ENCODE data around the gene RRH. TPM values are rescaled to one million over a fixed set of nuclear protein-coding genes. Genes with fewer than 3 reads are reported as not detected.
"Not testable (repeated sequence)": the region's sequence is repeated elsewhere in the genome, so short reads cannot be mapped to it uniquely, and the experiment has no call there.

The RRH gene
- polyA plus RNA-seq, 4 donors = 0.15 to 0.21 TPM; not detected in 2

DNA sequence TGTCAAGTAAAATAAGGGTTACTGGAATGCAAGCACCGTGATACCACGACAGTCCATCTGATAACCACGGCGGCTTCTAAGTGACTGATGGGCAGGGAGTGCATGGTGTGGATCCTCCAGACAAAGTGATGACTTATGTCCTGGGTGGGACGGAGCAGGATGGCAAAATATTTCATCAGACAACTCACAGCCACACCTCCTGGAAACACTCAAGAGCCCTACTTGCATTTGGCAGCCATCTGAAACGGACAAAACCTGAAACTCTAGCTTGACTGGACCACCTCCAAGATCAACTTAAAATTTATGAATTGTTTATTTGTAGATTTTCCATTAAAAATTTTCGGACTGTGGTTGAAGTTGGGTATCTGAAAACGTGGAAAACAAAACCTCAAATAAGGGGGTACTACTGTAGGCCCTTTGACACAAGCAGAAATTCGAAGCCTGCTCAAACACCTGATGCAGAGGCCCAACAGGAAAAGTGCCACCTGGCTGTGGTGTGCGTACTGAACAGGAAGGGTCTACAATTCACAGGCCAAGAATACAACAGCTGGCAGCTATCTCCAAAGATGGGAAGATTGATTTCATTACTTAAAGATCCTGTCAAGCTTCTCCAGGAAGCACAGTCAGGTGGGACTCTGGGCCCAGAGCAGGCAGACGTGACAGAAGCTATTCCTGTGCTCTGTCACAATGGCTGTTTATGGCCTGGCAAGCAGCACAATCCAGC lies 46.2 kb downstream of the RRH start:
- DNase-seq (no peak), FAIRE-seq (no peak)
- Histone ChIP-seq H3K36me3 (ENCODE audit: control insufficient read depth in 3 of 3, insufficient read depth in 2 of 3, low read depth in 1 of 3, low read length in 3 of 3) (no peaks in the 10 kb centered on the region), H3K9me3 (ENCODE audit: control insufficient read depth in 2 of 2, insufficient read depth in 1 of 2, low read depth in 1 of 2, low read length in 1 of 2) (no peaks in the 10 kb centered on the region), H3K4me1 (ENCODE audit: control insufficient read depth in 3 of 3, insufficient read depth in 2 of 3, low read depth in 1 of 3, low read length in 2 of 3) (no peaks in the 10 kb centered on the region), H3K4me3 (ENCODE audit: low read depth in 1 of 3, low read length in 3 of 3) (no peak overlapping the region), H3K27ac (ENCODE audit: low read depth in 1 of 3, low read length in 2 of 3) (no peak overlapping the region), H3K27me3 (ENCODE audit: control insufficient read depth in 3 of 3, insufficient read depth in 3 of 3, low read length in 3 of 3) (no peaks in the 10 kb centered on the region)
- WGBS, 3 donors = 68 to 79% (median 68%) methylated on average over 11 of the region's 11 CpGs

DNA sequence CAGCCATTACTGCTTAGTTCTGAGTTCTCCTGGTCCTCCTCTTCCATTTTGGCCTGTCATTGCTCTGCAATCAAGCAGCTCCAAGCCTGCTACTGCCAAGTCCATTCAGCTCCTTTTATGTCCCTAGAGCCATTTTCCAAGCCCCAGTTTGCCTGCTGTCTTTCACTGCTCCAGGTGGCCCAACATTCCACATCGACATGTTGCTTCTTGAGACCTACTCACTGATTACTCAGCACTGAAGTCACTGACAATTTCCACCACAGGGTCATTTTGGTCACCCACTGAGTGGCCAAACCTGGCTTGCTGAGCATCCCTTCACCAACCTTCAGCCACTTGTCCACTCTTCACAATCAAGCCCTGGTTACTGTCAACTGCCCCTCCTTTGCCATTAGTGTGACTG lies 47.3 kb downstream of the RRH start:
- no peak for DNase-seq
- WGBS, 3 donors = 94 to 100% (median 100%) methylated on average over 1 of the region's 1 CpG
- H3K27ac ChIP-seq (ENCODE audit: low read depth in 1 of 3, low read length in 2 of 3) = no peak overlapping the region
- no peaks in the 10 kb centered on the region for H3K36me3 ChIP-seq (ENCODE audit: control insufficient read depth in 3 of 3, insufficient read depth in 2 of 3, low read depth in 1 of 3, low read length in 3 of 3)
- no peak for FAIRE-seq
- H3K4me1 ChIP-seq (ENCODE audit: control insufficient read depth in 3 of 3, insufficient read depth in 2 of 3, low read depth in 1 of 3, low read length in 2 of 3) = no peaks in the 10 kb centered on the region
- H3K27me3 ChIP-seq (ENCODE audit: control insufficient read depth in 3 of 3, insufficient read depth in 3 of 3, low read length in 3 of 3) = no peaks in the 10 kb centered on the region
- no peak overlapping the region for H3K4me3 ChIP-seq (ENCODE audit: low read depth in 1 of 3, low read length in 3 of 3)
- no peaks in the 10 kb centered on the region for H3K9me3 ChIP-seq (ENCODE audit: control insufficient read depth in 2 of 2, insufficient read depth in 1 of 2, low read depth in 1 of 2, low read length in 1 of 2)

DNA sequence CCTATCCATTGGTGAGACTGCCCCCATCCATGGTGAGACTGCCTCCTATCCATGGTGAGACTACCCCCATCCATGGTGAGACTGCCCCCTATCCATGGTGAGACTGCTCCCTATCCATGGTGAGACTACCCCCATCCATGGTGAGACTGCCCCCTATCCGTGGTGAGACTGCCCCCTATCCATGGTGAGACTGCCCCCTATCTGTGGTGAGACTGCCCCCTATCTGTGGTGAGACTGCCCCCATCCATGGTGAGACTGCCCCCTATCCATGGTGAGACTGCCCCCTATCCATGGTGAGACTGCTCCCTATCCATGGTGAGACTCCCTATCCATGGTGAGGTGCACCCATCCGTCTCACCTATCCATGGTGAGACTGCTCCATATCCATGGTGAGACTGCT lies 47.8 kb downstream of the RRH start:
- DNase-seq; H3K36me3 ChIP-seq (ENCODE audit: control insufficient read depth in 3 of 3, insufficient read depth in 2 of 3, low read depth in 1 of 3, low read length in 3 of 3); H3K9me3 ChIP-seq (ENCODE audit: control insufficient read depth in 2 of 2, insufficient read depth in 1 of 2, low read depth in 1 of 2, low read length in 1 of 2); H3K27me3 ChIP-seq (ENCODE audit: control insufficient read depth in 3 of 3, insufficient read depth in 3 of 3, low read length in 3 of 3); H3K4me3 ChIP-seq (ENCODE audit: low read depth in 1 of 3, low read length in 3 of 3); H3K27ac ChIP-seq (ENCODE audit: low read depth in 1 of 3, low read length in 2 of 3); H3K4me1 ChIP-seq (ENCODE audit: control insufficient read depth in 3 of 3, insufficient read depth in 2 of 3, low read depth in 1 of 3, low read length in 2 of 3); FAIRE-seq: not testable (repeated sequence)
- 84 to 88% (median 88%) methylated on average over 2 of the region's 2 CpGs for WGBS, 3 donors

DNA sequence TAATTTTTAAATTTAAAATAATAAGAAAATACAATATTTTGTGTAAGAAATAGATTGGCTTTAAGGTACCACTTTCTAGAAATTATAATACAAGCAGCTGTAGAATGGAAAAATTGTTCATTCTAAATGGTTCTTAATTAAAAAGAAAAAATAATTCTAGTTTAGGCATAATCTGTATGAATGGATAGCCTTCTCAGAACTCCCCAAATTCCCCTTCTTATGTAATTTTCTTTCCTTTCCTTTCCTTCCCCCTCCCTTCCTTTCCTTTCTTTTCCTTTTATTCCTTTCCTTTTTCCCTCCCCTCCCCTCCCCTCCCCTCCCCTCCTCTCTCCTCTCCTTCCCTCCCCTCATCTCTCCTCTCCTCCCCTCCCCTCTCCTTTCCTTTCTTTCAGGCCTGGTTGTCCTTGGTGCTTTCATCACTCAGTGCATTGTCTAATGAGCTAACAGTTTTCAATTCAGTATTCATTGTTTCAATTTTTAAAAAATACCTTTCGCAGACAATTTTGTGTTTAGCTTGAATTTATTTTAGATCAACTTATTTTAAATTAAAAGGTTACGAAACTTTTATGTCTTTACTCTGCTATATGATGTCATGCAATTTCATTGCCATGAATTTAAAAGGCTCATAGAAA lies 49.0 kb downstream of the RRH start:
- H3K27ac ChIP-seq (ENCODE audit: low read depth in 1 of 3, low read length in 2 of 3) = no peak overlapping the region
- FAIRE-seq (no peak), DNase-seq (no peak)
- no peaks in the 10 kb centered on the region for H3K27me3 ChIP-seq (ENCODE audit: control insufficient read depth in 3 of 3, insufficient read depth in 3 of 3, low read length in 3 of 3)
- no peaks in the 10 kb centered on the region for H3K4me1 ChIP-seq (ENCODE audit: control insufficient read depth in 3 of 3, insufficient read depth in 2 of 3, low read depth in 1 of 3, low read length in 2 of 3)
- H3K36me3 ChIP-seq (ENCODE audit: control insufficient read depth in 3 of 3, insufficient read depth in 2 of 3, low read depth in 1 of 3, low read length in 3 of 3) = no peaks in the 10 kb centered on the region
- 94 to 95% (median 95%) methylated on average over 2 of the region's 2 CpGs for WGBS, 3 donors
- H3K9me3 ChIP-seq (ENCODE audit: control insufficient read depth in 2 of 2, insufficient read depth in 1 of 2, low read depth in 1 of 2, low read length in 1 of 2) = no peaks in the 10 kb centered on the region
- no peak overlapping the region for H3K4me3 ChIP-seq (ENCODE audit: low read depth in 1 of 3, low read length in 3 of 3)

DNA sequence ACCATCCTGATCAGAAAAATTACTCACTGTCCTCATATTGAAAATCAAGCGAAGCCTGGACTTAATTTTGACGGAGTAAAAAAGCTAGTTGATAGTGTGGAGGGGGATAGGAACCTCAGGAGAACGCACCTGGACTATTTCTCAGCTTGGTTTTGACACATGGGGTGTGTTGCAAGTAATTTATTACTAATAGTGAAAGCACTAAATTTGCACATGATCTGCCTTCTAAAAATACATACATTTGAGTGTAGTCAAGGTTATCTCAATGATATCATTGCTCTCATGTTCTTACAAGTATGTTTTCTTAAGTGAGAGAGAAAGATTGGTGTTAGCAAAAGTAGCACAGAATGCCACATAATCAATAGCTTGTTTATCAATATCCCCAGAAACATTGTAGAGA lies 49.6 kb downstream of the RRH start:
- WGBS, 3 donors = 50 to 70% (median 67%) methylated on average over 3 of the region's 3 CpGs
- FAIRE-seq (no peak), DNase-seq (no peak)
- Histone ChIP-seq H3K36me3 (ENCODE audit: control insufficient read depth in 3 of 3, insufficient read depth in 2 of 3, low read depth in 1 of 3, low read length in 3 of 3) (no peaks in the 10 kb centered on the region), H3K27ac (ENCODE audit: low read depth in 1 of 3, low read length in 2 of 3) (no peak overlapping the region), H3K27me3 (ENCODE audit: control insufficient read depth in 3 of 3, insufficient read depth in 3 of 3, low read length in 3 of 3) (no peaks in the 10 kb centered on the region), H3K9me3 (ENCODE audit: control insufficient read depth in 2 of 2, insufficient read depth in 1 of 2, low read depth in 1 of 2, low read length in 1 of 2) (no peaks in the 10 kb centered on the region), H3K4me3 (ENCODE audit: low read depth in 1 of 3, low read length in 3 of 3) (no peak overlapping the region), H3K4me1 (ENCODE audit: control insufficient read depth in 3 of 3, insufficient read depth in 2 of 3, low read depth in 1 of 3, low read length in 2 of 3) (no peaks in the 10 kb centered on the region)

DNA sequence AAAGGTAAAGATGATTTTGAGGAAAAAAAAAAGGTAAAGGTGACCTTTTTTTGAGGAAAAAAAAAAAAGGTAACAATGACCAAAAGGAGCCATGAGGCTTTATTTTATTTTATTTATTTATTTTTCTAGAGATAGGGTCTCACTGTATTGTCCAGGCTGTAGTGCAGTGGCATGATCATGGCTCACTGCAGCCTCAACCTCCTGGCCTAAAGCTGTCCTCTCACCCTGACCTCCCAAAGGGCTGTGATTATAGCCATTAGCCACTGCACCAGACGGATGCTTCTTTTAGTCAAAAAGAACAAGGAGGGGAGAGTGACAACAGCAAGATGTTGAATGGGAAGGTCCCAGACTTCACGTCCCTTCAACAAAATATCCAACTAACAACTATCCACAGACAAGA lies 50.6 kb downstream of the RRH start:
- Histone ChIP-seq H3K36me3 (ENCODE audit: control insufficient read depth in 3 of 3, insufficient read depth in 2 of 3, low read depth in 1 of 3, low read length in 3 of 3) (no peaks in the 10 kb centered on the region), H3K4me3 (ENCODE audit: low read depth in 1 of 3, low read length in 3 of 3) (no peak overlapping the region), H3K27ac (ENCODE audit: low read depth in 1 of 3, low read length in 2 of 3) (no peak overlapping the region), H3K27me3 (ENCODE audit: control insufficient read depth in 3 of 3, insufficient read depth in 3 of 3, low read length in 3 of 3) (no peaks in the 10 kb centered on the region), H3K9me3 (ENCODE audit: control insufficient read depth in 2 of 2, insufficient read depth in 1 of 2, low read depth in 1 of 2, low read length in 1 of 2) (no peaks in the 10 kb centered on the region), H3K4me1 (ENCODE audit: control insufficient read depth in 3 of 3, insufficient read depth in 2 of 3, low read depth in 1 of 3, low read length in 2 of 3) (no peaks in the 10 kb centered on the region)
- 81 to 88% (median 86%) methylated on average over 2 of the region's 2 CpGs for WGBS, 3 donors
- DNase-seq (no peak), FAIRE-seq (no peak)

DNA sequence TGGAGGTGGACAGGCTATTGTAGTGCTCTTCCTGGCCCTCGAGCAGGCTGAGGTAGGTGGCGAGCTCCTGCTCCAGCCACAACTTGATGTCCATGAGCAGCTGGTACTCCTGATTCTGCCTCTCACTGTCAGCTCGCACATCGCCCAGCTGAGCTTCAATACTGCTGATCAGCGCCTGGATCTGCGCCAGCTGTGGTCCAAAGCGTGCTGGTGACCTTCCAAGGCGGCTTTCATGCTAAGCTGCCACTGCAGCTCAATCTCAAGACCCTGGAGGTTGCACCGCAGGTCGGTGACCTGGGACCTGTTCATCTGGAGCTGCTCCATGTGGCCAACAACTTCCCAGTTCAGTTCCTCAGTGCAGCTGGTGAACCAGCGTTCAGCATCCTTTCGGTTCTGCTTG lies 51.3 kb downstream of the RRH start:
- no peak for FAIRE-seq
- no peaks in the 10 kb centered on the region for H3K36me3 ChIP-seq (ENCODE audit: control insufficient read depth in 3 of 3, insufficient read depth in 2 of 3, low read depth in 1 of 3, low read length in 3 of 3)

DNA sequence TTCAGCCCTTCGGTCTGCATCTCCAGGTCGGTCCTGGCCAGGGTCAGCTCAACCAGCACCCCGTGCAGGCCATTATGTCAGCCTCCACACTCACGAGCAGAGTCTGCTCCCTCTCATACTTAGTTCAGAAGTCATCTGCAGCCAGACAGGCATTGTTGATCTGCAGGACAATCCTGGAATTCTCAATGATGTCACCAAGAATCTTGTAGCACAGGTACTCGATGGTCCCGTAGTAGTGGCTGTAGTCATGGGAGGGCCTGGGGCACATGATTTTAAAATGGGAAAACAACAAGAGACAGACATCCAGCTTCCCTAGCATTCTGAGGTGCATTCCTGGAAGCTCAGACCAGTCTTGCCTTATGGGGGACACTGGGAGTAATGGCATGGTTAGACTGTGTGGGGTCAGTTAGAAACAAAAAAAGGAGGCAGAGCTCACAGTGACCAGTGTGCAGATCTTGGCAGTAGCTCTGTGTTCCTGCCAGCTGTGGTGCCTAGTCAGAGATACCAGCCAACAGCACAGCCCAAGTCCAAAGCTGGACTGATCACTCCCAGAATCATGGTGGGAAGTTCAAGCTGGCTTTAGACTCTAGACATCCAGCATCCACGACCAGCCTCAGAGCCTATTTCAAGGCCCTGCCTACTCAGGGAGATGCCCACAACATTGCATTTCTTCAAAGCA lies 52.0 kb downstream of the RRH start:
- Histone ChIP-seq H3K4me1 (ENCODE audit: control insufficient read depth in 3 of 3, insufficient read depth in 2 of 3, low read depth in 1 of 3, low read length in 2 of 3) (no peaks in the 10 kb centered on the region), H3K27me3 (ENCODE audit: control insufficient read depth in 3 of 3, insufficient read depth in 3 of 3, low read length in 3 of 3) (no peaks in the 10 kb centered on the region), H3K27ac (ENCODE audit: low read depth in 1 of 3, low read length in 2 of 3) (no peak overlapping the region), H3K9me3 (ENCODE audit: control insufficient read depth in 2 of 2, insufficient read depth in 1 of 2, low read depth in 1 of 2, low read length in 1 of 2) (no peaks in the 10 kb centered on the region), H3K36me3 (ENCODE audit: control insufficient read depth in 3 of 3, insufficient read depth in 2 of 3, low read depth in 1 of 3, low read length in 3 of 3) (no peaks in the 10 kb centered on the region), H3K4me3 (ENCODE audit: low read depth in 1 of 3, low read length in 3 of 3) (no peak overlapping the region)
- no peak for DNase-seq
- no peak for FAIRE-seq
- WGBS, 3 donors = 88 to 93% (median 90%) methylated on average over 7 of the region's 7 CpGs

More for the DNA sequence above, 51.3 kb downstream of the RRH start:
- Histone ChIP-seq H3K4me1 (ENCODE audit: control insufficient read depth in 3 of 3, insufficient read depth in 2 of 3, low read depth in 1 of 3, low read length in 2 of 3) (no peaks in the 10 kb centered on the region), H3K27me3 (ENCODE audit: control insufficient read depth in 3 of 3, insufficient read depth in 3 of 3, low read length in 3 of 3) (no peaks in the 10 kb centered on the region), H3K9me3 (ENCODE audit: control insufficient read depth in 2 of 2, insufficient read depth in 1 of 2, low read depth in 1 of 2, low read length in 1 of 2) (no peaks in the 10 kb centered on the region), H3K4me3 (ENCODE audit: low read depth in 1 of 3, low read length in 3 of 3) (no peak overlapping the region), H3K27ac (ENCODE audit: low read depth in 1 of 3, low read length in 2 of 3) (no peak overlapping the region)
- DNase-seq = no peak
- 80 to 82% (median 81%) methylated on average over 12 of the region's 12 CpGs for WGBS, 3 donors

Measured in small intestine (tissue), 7 donors.